GM12873 (cell line): ENCODE data around the gene RUNX1.

ENCODE experiments used
- TF ChIP-seq, protein P1 (sequence below): IDR thresholded peaks from 2 replicates; pipeline ENCODE4 v1.5.1; 2012; ENCODE audit warnings: low read depth, mild to moderate bottlenecking, moderate library complexity, low read length, control low read depth; ENCODE audit not compliant: insufficient read depth; ENCODE audit errors: missing control alignments

The RUNX1 gene

DNA sequence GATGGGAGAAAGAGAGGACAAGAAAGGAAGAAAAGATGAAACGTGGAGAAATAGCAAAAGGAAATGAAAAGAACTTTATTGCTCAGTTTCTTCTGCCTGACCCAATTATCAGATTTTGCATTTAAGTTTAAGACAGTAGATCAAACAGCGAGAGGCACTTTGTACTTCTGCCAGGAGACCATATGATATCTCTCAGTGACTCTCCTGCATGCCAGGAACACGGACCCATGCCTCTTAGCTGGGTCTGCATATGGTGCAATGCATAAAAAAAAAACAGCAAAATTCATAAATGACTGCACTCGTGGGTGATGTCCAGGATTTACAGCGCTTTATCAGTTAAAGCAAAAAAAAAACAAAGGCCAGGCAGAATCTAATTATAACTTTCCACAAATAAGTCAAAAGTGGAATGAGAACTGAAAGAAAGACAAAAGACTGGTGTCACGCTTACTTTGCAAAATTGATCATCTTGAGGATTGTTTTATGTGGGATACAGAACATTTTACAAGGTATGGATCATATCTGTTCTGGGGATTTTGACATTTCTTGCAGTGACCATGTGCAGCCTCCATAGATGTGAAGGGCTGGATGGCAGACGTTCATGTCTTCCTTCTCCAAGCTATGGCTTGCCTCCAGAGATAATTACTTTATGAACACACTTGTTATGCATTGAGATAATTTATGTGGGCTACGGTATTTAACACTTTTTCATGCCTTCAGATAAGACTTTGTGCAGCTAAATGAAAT is 79.5 kb downstream of the RUNX1 start:
- TF ChIP-seq, protein P1, sequence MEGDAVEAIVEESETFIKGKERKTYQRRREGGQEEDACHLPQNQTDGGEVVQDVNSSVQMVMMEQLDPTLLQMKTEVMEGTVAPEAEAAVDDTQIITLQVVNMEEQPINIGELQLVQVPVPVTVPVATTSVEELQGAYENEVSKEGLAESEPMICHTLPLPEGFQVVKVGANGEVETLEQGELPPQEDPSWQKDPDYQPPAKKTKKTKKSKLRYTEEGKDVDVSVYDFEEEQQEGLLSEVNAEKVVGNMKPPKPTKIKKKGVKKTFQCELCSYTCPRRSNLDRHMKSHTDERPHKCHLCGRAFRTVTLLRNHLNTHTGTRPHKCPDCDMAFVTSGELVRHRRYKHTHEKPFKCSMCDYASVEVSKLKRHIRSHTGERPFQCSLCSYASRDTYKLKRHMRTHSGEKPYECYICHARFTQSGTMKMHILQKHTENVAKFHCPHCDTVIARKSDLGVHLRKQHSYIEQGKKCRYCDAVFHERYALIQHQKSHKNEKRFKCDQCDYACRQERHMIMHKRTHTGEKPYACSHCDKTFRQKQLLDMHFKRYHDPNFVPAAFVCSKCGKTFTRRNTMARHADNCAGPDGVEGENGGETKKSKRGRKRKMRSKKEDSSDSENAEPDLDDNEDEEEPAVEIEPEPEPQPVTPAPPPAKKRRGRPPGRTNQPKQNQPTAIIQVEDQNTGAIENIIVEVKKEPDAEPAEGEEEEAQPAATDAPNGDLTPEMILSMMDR, result no peak

DNA sequence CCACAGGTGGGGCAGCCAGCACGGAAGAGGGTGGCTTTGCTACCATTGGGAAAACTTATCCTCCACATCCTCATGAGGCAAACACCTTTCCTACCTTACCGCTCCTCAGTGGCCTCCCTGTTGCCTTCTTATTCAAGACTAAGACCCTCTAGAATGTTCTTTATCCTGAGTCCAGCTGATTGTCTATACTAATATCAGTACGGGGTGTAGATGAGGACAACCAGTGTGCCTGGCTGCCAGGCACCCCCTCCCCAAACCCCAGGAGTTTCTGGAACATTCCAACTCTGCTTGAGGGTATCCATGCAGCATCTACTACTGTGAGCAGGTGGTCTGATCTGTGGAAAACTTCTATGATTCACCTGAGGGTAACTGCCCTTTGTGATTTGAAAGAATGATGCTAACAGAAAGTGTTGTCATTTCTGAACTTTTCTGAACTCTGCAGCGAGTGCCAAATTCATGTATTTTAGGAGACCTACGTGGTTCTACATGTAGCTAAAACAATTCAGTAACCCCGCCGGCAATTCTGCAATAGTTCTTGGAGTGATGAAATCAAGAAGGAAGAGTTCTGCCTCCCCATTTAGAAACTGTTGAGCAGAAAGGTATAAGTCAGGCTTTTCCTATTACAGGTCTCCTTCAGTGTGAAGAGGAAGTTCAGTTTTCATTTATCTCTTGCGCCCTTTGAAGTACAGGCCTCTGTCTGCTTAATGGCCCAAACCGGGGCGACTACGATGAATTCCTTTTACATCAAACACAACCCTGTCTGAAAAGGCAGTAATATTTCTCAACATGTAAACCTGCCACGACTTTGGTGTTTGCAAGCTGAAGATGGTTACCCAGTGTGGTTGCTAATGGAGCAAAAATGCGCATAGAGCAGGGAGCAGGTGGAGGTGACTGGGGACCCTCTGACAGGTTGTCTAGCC is 80.4 kb downstream of the RUNX1 start:
- TF ChIP-seq, protein P1, result no peak

DNA sequence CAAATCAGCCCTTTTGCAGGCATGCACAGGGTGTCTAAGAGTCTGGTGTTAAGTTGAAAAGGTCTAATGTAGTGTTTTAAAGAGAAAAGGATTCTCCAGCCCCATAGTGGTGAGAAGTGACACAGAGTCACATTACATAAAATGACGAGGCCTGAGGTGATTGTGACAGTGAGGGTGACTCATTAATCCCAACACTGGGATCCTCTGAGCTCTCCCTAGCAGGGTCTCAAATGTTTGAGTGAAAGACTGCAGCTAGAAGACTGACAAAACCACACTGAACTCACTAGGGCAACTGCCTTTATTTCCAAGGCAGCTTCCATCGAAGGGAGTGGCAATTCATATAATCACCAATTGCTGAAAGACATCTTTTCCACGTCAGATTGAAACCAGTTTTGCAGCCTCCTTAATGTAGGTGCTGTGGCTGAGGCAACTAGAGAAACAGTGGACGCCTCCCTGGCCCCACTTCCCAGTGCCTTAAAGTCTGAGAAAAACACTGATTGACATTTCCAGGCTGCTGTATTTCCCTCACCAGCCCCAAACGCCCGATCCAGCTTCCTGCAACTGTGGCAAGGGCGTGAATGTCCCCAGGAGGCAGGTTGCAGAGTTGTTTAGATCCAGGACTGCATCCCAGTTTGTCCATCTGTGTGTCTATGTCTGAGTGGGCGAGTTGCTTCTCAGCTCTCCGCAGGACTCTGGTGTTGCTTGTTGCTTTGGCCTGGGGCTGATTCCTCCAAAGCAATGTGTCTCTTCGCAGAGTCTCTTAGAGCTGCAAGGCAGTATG is 81.4 kb downstream of the RUNX1 start:
- TF ChIP-seq, protein P1, result no peak

DNA sequence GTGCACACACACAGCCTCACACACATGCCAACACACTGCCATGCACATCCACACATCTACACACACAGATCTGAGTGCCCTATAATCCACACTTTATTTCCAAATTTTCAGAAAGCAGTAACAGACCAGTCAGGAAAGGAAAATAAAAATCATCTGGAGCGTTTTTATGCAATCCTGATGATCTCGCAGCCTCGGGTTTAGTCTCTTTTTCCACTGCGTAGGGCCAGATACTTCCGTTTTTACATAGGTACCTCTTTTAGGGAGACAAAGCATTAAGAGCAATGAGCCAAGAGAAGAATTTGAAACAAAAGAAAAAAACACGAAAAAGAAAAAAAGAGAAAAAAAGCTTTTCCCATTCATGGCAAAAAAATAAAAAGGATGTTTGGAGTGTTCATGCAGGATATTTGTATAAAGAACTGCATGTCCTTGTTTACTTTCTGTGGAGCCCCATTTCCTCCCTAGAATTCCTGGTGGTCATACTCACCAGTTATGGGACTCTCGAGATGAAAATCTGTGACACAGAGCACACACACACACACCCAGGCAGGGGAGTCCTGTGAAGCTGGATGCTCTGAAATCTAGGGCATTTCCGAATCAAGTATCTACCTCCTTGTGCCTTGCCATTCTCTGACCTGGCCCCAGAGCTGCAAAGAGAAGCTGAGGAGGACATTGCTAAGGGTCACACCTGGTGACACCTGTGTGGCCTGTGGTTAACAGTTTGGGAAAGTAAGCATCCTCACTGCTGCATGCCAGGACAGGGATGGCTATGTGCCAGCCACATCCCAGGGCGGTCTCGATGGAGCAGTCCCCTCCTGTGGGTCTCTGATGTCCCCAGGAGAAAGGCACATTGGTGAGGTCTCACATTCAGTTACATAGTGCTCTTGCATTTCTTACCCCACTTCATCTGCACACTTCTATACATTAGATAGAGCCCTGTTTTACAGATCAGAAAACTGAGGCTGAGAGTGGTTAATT is 83.6 kb downstream of the RUNX1 start:
- TF ChIP-seq, protein P1, result no peak

DNA sequence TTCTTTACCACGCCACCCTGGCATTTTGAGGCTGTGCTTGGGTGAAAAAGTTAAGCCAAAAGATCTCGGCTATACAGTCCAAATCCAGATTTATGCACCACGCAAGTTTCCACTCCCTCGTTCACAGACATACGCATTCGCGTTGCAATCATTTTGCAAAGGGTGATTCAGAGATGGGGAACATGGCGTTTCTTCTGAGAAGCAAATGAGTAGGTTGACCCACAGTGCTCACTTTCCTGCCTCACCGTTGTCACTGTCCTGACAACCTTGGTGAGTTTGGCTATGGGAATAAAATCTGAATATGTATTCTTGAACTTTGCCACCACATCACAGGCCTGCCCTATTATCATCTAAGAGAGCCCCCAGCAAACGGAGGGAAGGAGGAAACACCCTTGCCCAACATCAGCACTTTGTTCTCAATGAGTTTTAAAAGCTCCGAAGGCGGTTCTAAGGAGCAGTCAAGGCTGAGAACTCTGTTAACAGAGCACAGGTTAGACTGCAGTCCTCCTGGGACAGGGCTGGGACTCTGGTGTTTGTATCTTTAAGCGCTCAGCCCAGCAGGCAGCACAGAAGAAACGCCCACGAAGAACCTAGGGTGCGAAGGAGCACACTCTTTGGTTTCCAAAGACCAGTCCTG is 86.4 kb downstream of the RUNX1 start:
- TF ChIP-seq, protein P1, result no peak

DNA sequence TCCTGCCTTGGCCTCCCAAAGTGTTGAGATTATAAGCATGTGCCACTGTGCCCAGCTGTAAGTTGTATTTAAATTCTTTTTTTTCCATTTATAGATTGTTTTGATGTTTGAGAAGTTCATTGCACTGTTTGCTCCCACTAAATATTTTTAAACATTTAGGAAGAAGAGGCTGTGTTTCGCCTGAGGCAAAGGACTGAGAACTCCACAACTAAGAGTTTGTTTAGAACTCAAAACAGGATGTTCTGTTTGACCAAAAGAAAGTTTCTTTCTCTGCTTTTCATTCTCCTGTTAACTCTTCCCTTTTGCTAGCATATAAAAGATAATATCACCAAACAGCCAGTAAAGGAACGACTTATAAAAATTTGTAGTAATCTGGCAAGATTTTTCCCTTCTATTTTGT is 87.0 kb downstream of the RUNX1 start:
- TF ChIP-seq, protein P1, result no peak
